SK-N-SH (cell line): ENCODE measurements around the gene C1orf35. TPM values are rescaled to one million over a fixed set of nuclear protein-coding genes. Genes with fewer than 3 reads are reported as not detected.

Source experiments
- CTCF ChIA-PET: fragments of 300-600, 350-600 bp; formaldehyde crosslinking; extraction: SDS; loops from one replicate; lab custom pipeline; 2021; lab: Yijun Ruan, JAX
- POLR2A ChIA-PET: fragments of 350-600 bp; sonication (Branson Sonifier 250); formaldehyde crosslinking; extraction: SDS; loops from one replicate; lab custom pipeline; 2020; ENCODE audit warnings: antibody characterized with exemption, inconsistent platforms; lab: Yijun Ruan, JAX
- DNase-seq: peaks from one replicate; pipeline ENCODE4 v3.0.0; 2012
- H2AFZ ChIP-seq: fragments of 200-600 bp; sonication (generic); 2 replicates; pipeline ENCODE4 v1.8.1; 2016; ENCODE audit warnings: antibody characterized with exemption, mild to moderate bottlenecking, low read depth
- H3F3A ChIP-seq: fragments of 200-600 bp; sonication (generic); replicated peaks from 2 replicates; pipeline ENCODE3; 2016; ENCODE audit warnings: antibody characterized with exemption, mild to moderate bottlenecking; ENCODE audit not compliant: insufficient read depth
- H3K27ac ChIP-seq, 2 experiments: fragments of 200-500 bp in 1 of 2; fragments of 200-600 bp in 1 of 2; sonication (Bioruptor generic) in 1 of 2; sonication (generic), shearing (Covaris generic) in 1 of 2; 2 replicates each; pipeline versions ENCODE4 v1.5.1 to v1.6.1; 2014 to 2016; ENCODE audit warnings: low read depth in 2 of 2, inconsistent platforms in 1 of 2, low read length in 1 of 2, mild to moderate bottlenecking in 1 of 2, mixed read lengths in 1 of 2
- H3K27me3 ChIP-seq: fragments of 200-600 bp; sonication (generic), shearing (Covaris generic); 2 replicates; pipeline ENCODE4 v1.6.1; 2016; ENCODE audit warnings: mixed run types; ENCODE audit not compliant: insufficient read depth
- H3K36me3 ChIP-seq, 2 experiments: fragments of 200-500 bp in 1 of 2; fragments of 200-600 bp in 1 of 2; sonication (Bioruptor generic) in 1 of 2; sonication (generic) in 1 of 2; replicated peaks in 1 of 2; 2 replicates each; pipeline versions ENCODE3 to v1.5.1; 2014 to 2016; ENCODE audit warnings: low read length in 1 of 2, mild to moderate bottlenecking in 1 of 2; ENCODE audit not compliant: insufficient read depth in 2 of 2, control insufficient read depth in 1 of 2
- H3K4me1 ChIP-seq, 2 experiments: fragments of 200-500 bp in 1 of 2; fragments of 200-600 bp in 1 of 2; sonication (Bioruptor generic) in 1 of 2; sonication (generic), shearing (Covaris generic) in 1 of 2; 2 replicates each; pipeline versions ENCODE4 v1.5.1 to v1.6.1; 2014 to 2016; ENCODE audit warnings: low read depth in 1 of 2, low read length in 1 of 2, mixed run types in 1 of 2; ENCODE audit not compliant: insufficient read depth in 2 of 2, control insufficient read depth in 1 of 2
- H3K4me2 ChIP-seq: fragments of 200-600 bp; sonication (generic), shearing (Covaris generic); 2 replicates; pipeline ENCODE4 v1.6.1; 2017; ENCODE audit warnings: mixed run types
- H3K4me3 ChIP-seq, 2 experiments: fragments of 200-500 bp in 1 of 2; fragments of 200-600 bp in 1 of 2; sonication (Bioruptor generic) in 1 of 2; sonication (generic), shearing (Covaris generic) in 1 of 2; 2 replicates each; pipeline versions ENCODE4 v1.5.1 to v1.8.1; 2014 to 2016; ENCODE audit warnings: low read depth in 2 of 2, inconsistent platforms in 1 of 2, low read length in 1 of 2, mild to moderate bottlenecking in 1 of 2, mixed read lengths in 1 of 2, moderate library complexity in 1 of 2
- H3K79me2 ChIP-seq: fragments of 200-600 bp; sonication (generic); 2 replicates; pipeline ENCODE4 v1.8.1; 2017; ENCODE audit warnings: mild to moderate bottlenecking; ENCODE audit not compliant: insufficient read depth
- H3K9ac ChIP-seq: fragments of 200-600 bp; sonication (generic); 2 replicates; pipeline ENCODE4 v1.6.1; 2017; ENCODE audit warnings: mixed run types
- H3K9me2 ChIP-seq: fragments of 200-600 bp; sonication (generic); 2 replicates; pipeline ENCODE4 v1.6.1; 2017; ENCODE audit warnings: mixed run types
- H3K9me3 ChIP-seq: fragments of 200-600 bp; sonication (generic); 2 replicates; pipeline ENCODE4 v1.6.1; 2017; ENCODE audit warnings: mixed run types, mild to moderate bottlenecking, moderate library complexity
- H4K20me1 ChIP-seq: fragments of 200-600 bp; sonication (generic); 2 replicates; pipeline ENCODE4 v1.6.1; 2017; ENCODE audit warnings: mild to moderate bottlenecking, mixed run types; ENCODE audit not compliant: insufficient read depth
- ELF1 ChIP-seq: IDR thresholded peaks from 2 replicates; pipeline ENCODE4 v1.4.0; 2012
- FOXJ3 ChIP-seq: sonication (generic); formaldehyde crosslinking; IDR thresholded peaks from 2 replicates; pipeline ENCODE4 v1.5.1; 2020; ENCODE audit warnings: mild to moderate bottlenecking, missing genetic modification reagents
- GATA2 ChIP-seq: sonication (generic); formaldehyde crosslinking; IDR thresholded peaks from 2 replicates; pipeline ENCODE4 v1.5.0; 2020; ENCODE audit warnings: mild to moderate bottlenecking, missing genetic modification reagents
- IRF3 ChIP-seq: fragments of 150-350 bp; IDR thresholded peaks from 2 replicates; pipeline ENCODE4 v1.6.1; 2016; ENCODE audit warnings: mild to moderate bottlenecking, low read depth, low read length
- MAX ChIP-seq: IDR thresholded peaks from 2 replicates; pipeline ENCODE4 v1.4.0; 2012; ENCODE audit warnings: low read depth
- NRF1 ChIP-seq: IDR thresholded peaks from 2 replicates; pipeline ENCODE4 v1.6.1; 2012; ENCODE audit warnings: low read depth, mild to moderate bottlenecking, low read length
- POLR2AphosphoS5 ChIP-seq: IDR thresholded peaks from 2 replicates; pipeline ENCODE4 v1.6.1; 2012; ENCODE audit warnings: low read depth, low read length
- RAD21 ChIP-seq: IDR thresholded peaks from 2 replicates; pipeline ENCODE4 v1.6.1; 2012; ENCODE audit warnings: mild to moderate bottlenecking, low read length
- RFX5 ChIP-seq: IDR thresholded peaks from 2 replicates; pipeline ENCODE4 v1.6.1; 2012; ENCODE audit warnings: mild to moderate bottlenecking, improper control_type of control experiment, low read length
- SIN3A ChIP-seq: IDR thresholded peaks from 2 replicates; pipeline ENCODE4 v1.6.1; 2012; ENCODE audit warnings: low read depth, mild to moderate bottlenecking, low read length, moderate library complexity, borderline replicate concordance
- TCF12 ChIP-seq: IDR thresholded peaks from 2 replicates; pipeline ENCODE4 v1.4.0; 2012
- USF1 ChIP-seq: IDR thresholded peaks from 2 replicates; pipeline ENCODE4 v1.4.0; 2012; ENCODE audit warnings: low read depth, borderline replicate concordance
- YY1 ChIP-seq: IDR thresholded peaks from 2 replicates; pipeline ENCODE4 v1.4.0; 2012; ENCODE audit warnings: low read depth, mild to moderate bottlenecking
- ZBTB33 ChIP-seq: IDR thresholded peaks from 2 replicates; pipeline ENCODE4 v1.4.0; 2012; ENCODE audit warnings: low read depth, borderline replicate concordance
- WGBS: methylation state at CpG from one replicate; pipeline ENCODE4 v1.1.6; 2017; ENCODE audit warnings: low lambda C conversion rate; 5-methylcytosine and 5-hydroxymethylcytosine counted together
- polyA plus RNA-seq, 3 experiments: library from polyadenylated mRNA; depleted of rRNA; stranded (reverse); fragments of >200 nt; gene quantifications; 2 replicates each; pipeline ENCODE4 v1.2.3, GENCODE V29; 2012

C1orf35 gene
- polyA plus RNA-seq, 1 of the 3 experiments (the other 2 are of a cell fraction) = 42.9 TPM

GRCh38 chr1:228098323-228098931, 4.7 kb downstream of the C1orf35 start:
- peaks cover 48 to 54% of the 10 kb centered on the region in 2 experiments for H3K36me3 ChIP-seq
- POLR2A ChIA-PET = interaction anchor here (0.9 kb wide), 1 partner anchor 16 kb away, joined by 4 read pairs; no protein-coding TSS in a partner anchor

More at GRCh38 chr1:228098323-228098931, 4.7 kb downstream of the C1orf35 start:
- Histone ChIP-seq H3K27ac (no peak overlapping the region), H4K20me1 (peaks cover 85% of the 10 kb centered on the region), H3F3A (peaks cover 31% of the 10 kb centered on the region), H3K9ac (no peak overlapping the region), H3K79me2 (peaks cover 92% of the 10 kb centered on the region), H3K9me2 (no peaks in the 10 kb centered on the region), H3K4me3 (no peak overlapping the region), H3K27me3 (no peaks in the 10 kb centered on the region), H3K9me3 (no peaks in the 10 kb centered on the region), H3K4me2 (no peak overlapping the region), H3K4me1 (peaks cover 0 to 10% of the 10 kb centered on the region in 2 experiments; a peak in 2 of 4 replicates), H2AFZ (no peak overlapping the region)
- TF ChIP-seq FOXJ3 (CRISPR knock-in tag) (no peak), RFX5 (no peak), GATA2 (CRISPR knock-in tag) (no peak), NRF1 (no peak), ELF1 (no peak), YY1 (no peak), RAD21 (no peak), MAX (no peak), USF1 (no peak), SIN3A (no peak), IRF3 (no peak), TCF12 (no peak), ZBTB33 (no peak), POLR2AphosphoS5 (no peak)
- CTCF ChIA-PET = interaction anchor here (0.7 to 1.9 kb wide), 3 partner anchors 11 to 59 kb away, joined by 3 to 6 read pairs (median 3); no protein-coding TSS in a partner anchor
- WGBS = 95% methylated on average over 20 of the region's 28 CpGs
- DNase-seq = peak; percentile 8
